Endothelial cell of umbilical vein (primary cell): ENCODE results near the gene SLC5A11. TPM values are rescaled to one million over a fixed set of nuclear protein-coding genes. Genes with fewer than 3 reads are reported as not detected.

Experiments
- BruUV-seq: library from RNA; stranded (reverse); fragments of 400-500 nt; replicated peaks from 2 replicates; lab custom pipeline; 2021; lab: Mats Ljungman, UMichigan
- CTCF ChIA-PET: fragments of 300-600, 350-600 bp; sonication (Branson Sonifier 250); formaldehyde crosslinking; loops from one replicate; lab custom pipeline; 2021; ENCODE audit warnings: antibody characterized with exemption, inconsistent platforms; lab: Charles Lee
- POLR2A ChIA-PET: fragments of 300-600, 350-600 bp; sonication (Branson Sonifier 250); formaldehyde crosslinking; loops from one replicate; lab custom pipeline; 2021; ENCODE audit warnings: antibody characterized with exemption, inconsistent platforms; lab: Charles Lee
- DNase-seq: peaks from one replicate; pipeline ENCODE4 v3.0.0-alpha.2; 2011; ENCODE audit warnings: low read depth, low spot score
- FAIRE-seq: peaks from 2 replicates; lab custom pipeline; 2011; peaks lifted over from hg19 to GRCh38; lab: Jason Lieb, UNC
- H2AFZ ChIP-seq: 2 replicates; pipeline ENCODE4 v1.6.0; 2012; ENCODE audit warnings: low read depth, low read length, control low read depth, inconsistent platforms
- H3K27ac ChIP-seq: 2 replicates; pipeline ENCODE4 v1.5.1; 2011; ENCODE audit warnings: low read depth, mild to moderate bottlenecking, control low read depth, low read length, moderate library complexity; ENCODE audit not compliant: insufficient read depth
- H3K27me3 ChIP-seq, 2 experiments: 2 replicates each; pipeline versions ENCODE4 v1.6.0 to v1.6.1; 2011; ENCODE audit warnings: low read length in 2 of 2, mixed read lengths in 1 of 2; ENCODE audit not compliant: control insufficient read depth in 2 of 2, insufficient read depth in 2 of 2
- H3K36me3 ChIP-seq, 2 experiments: 2 replicates in 1 of 2; 3 replicates in 1 of 2; pipeline ENCODE4 v1.5.1; 2011; ENCODE audit warnings: low read length in 2 of 2, mild to moderate bottlenecking in 1 of 2, moderate library complexity in 1 of 2; ENCODE audit not compliant: control insufficient read depth in 2 of 2, insufficient read depth in 2 of 2; ENCODE audit errors: extremely low read depth in 1 of 2
- H3K4me1 ChIP-seq: 3 replicates; pipeline ENCODE4 v1.5.1; 2011; ENCODE audit warnings: mild to moderate bottlenecking, low read length; ENCODE audit not compliant: control insufficient read depth, insufficient read depth; ENCODE audit errors: extremely low read depth
- H3K4me2 ChIP-seq: 2 replicates; pipeline ENCODE4 v1.6.1; 2011; ENCODE audit warnings: low read length, control low read depth, mixed read lengths; ENCODE audit not compliant: insufficient read depth
- H3K4me3 ChIP-seq, 3 experiments: fragments of 200-600 bp in 1 of 3; sonication (generic), shearing (Covaris generic) in 1 of 3; replicated peaks in 1 of 3; 2 replicates each; pipeline ENCODE4 v1.5.1; 2011 to 2016; ENCODE audit warnings: control low read depth in 3 of 3, low read length in 3 of 3, mild to moderate bottlenecking in 2 of 3, inconsistent platforms in 1 of 3, low read depth in 1 of 3, moderate library complexity in 1 of 3; ENCODE audit not compliant: insufficient read depth in 1 of 3
- H3K79me2 ChIP-seq: 2 replicates; pipeline ENCODE4 v1.6.0; 2012; ENCODE audit warnings: low read length, inconsistent platforms; ENCODE audit not compliant: control insufficient read depth, insufficient read depth
- H3K9ac ChIP-seq: replicated peaks from 2 replicates; pipeline ENCODE3; 2011; ENCODE audit warnings: low read length, control low read depth; ENCODE audit not compliant: insufficient read depth; ENCODE audit errors: extremely low read depth
- H3K9me1 ChIP-seq: replicated peaks from 3 replicates; pipeline ENCODE4 v1.6.0; 2011; ENCODE audit warnings: mild to moderate bottlenecking, low read length; ENCODE audit not compliant: control insufficient read depth, insufficient read depth; ENCODE audit errors: extremely low read depth
- H3K9me3 ChIP-seq: replicated peaks from 2 replicates; pipeline ENCODE4 v1.5.1; 2012; ENCODE audit warnings: low read length, inconsistent platforms; ENCODE audit not compliant: control insufficient read depth, insufficient read depth
- H4K20me1 ChIP-seq: replicated peaks from 2 replicates; pipeline ENCODE3; 2011; ENCODE audit warnings: mild to moderate bottlenecking, low read length; ENCODE audit not compliant: control insufficient read depth, insufficient read depth; ENCODE audit errors: extremely low read depth
- CTCF ChIP-seq, 2 donors: IDR thresholded peaks; 1 replicate in 1 of 2; 2 replicates in 1 of 2; pipeline ENCODE4 v1.5.1; 2011; ENCODE audit warnings: low read length in 2 of 2, mild to moderate bottlenecking in 2 of 2, moderate library complexity in 2 of 2, control low read depth in 1 of 2, inconsistent platforms in 1 of 2, low read depth in 1 of 2; ENCODE audit not compliant: insufficient read depth in 1 of 2; ENCODE audit errors: extremely low read depth in 1 of 2
- EZH2 ChIP-seq: IDR thresholded peaks from 2 replicates; pipeline ENCODE4 v1.6.1; 2012; ENCODE audit warnings: borderline replicate concordance, low read depth, mild to moderate bottlenecking, moderate library complexity, low read length, inconsistent platforms; ENCODE audit not compliant: severe bottlenecking
- GATA2 ChIP-seq: IDR thresholded peaks from 2 replicates; pipeline ENCODE4 v1.7.0; 2011; ENCODE audit warnings: low read depth, mild to moderate bottlenecking, moderate library complexity, mixed read lengths, low read length; ENCODE audit not compliant: insufficient read length, insufficient read depth
- JUN ChIP-seq: IDR thresholded peaks from 2 replicates; pipeline ENCODE4 v1.6.1; 2011; ENCODE audit warnings: borderline replicate concordance, low read depth; ENCODE audit not compliant: insufficient read length, insufficient read depth
- MAX ChIP-seq: IDR thresholded peaks from 2 replicates; pipeline ENCODE4 v1.6.1; 2011; ENCODE audit not compliant: insufficient read depth, insufficient read length
- MYC ChIP-seq: IDR thresholded peaks from one replicate; pipeline ENCODE4 v1.6.1; 2011; ENCODE audit warnings: mild to moderate bottlenecking, low read depth, low read length
- POLR2A ChIP-seq: IDR thresholded peaks from 2 replicates; pipeline ENCODE4 v1.6.1; 2012; ENCODE audit warnings: low read depth, mild to moderate bottlenecking, control low read depth, low read length
- POLR2AphosphoS5 ChIP-seq: IDR thresholded peaks from 2 replicates; pipeline ENCODE4 v1.6.1; 2012; ENCODE audit warnings: low read depth, mild to moderate bottlenecking, control low read depth, low read length, moderate library complexity; ENCODE audit not compliant: insufficient read depth
- dilution Hi-C: fragments of 300-500 bp; cut with MboI; formaldehyde crosslinking; loops from one replicate; pipeline ENCODE4 v1.15.0; 2019; ENCODE audit warnings: low sequenced_read_pairs; ENCODE audit not compliant: extremely low pct_ligation_motif_present
- intact Hi-C: fragments of 100-400 bp; cut with micrococcal nuclease; formaldehyde crosslinking; loops from one replicate; pipeline ENCODE4 v1.10.0; 2022
- polyA plus RNA-seq, 4 experiments: library from polyadenylated mRNA; depleted of rRNA in 3 of 4; stranded (reverse) in 3 of 4; unstranded in 1 of 4; fragments of >200 nt; gene quantifications; 2 replicates each; pipeline versions ENCODE4 v1.2.1 to v1.2.3, GENCODE V29; 2011 to 2012; ENCODE audit warnings: missing spikeins in 1 of 4
- total RNA-seq: library from RNA; stranded (reverse); gene quantifications from 2 replicates; pipeline ENCODE4 v1.2.3, GENCODE V29; 2021

SLC5A11 gene
- total and polyA plus RNA-seq, 2 donors (not counting 3 experiments of a cell fraction or from before 2014, with no cell fraction given) = 0.12 TPM; not detected in 1

GRCh38 chr16:24909856-24910255 lies 64.1 kb downstream of the SLC5A11 start:
- no peaks in the 10 kb centered on the region for H3K9me3 ChIP-seq
- H3K4me2 ChIP-seq = no peak overlapping the region
- DNase-seq = no peak
- H3K36me3 ChIP-seq = no peaks in the 10 kb centered on the region
- no peaks in the 10 kb centered on the region for H3K27me3 ChIP-seq
- CTCF ChIA-PET = interaction anchor here (1.2 to 3.4 kb wide), 2 partner anchors 75 to 315 kb away, joined by 3 to 13 read pairs; no protein-coding TSS in a partner anchor
- intact Hi-C loops = no loop called here
- no peak for TF ChIP-seq GATA2
- TF ChIP-seq POLR2A = no peak
- no peak for TF ChIP-seq CTCF (IDR thresholded peaks at IDR 0.05; ENCODE audit: extremely low read depth in 1 of 2, insufficient read depth in 1 of 2, low read depth in 1 of 2, low read length in 2 of 2)
- TF ChIP-seq POLR2AphosphoS5 = no peak
- no peak for TF ChIP-seq JUN
- TF ChIP-seq EZH2 = no peak
- no peak for TF ChIP-seq MAX
- no peak for TF ChIP-seq MYC
- H2AFZ ChIP-seq = no peak overlapping the region
- H4K20me1 ChIP-seq = no peaks in the 10 kb centered on the region
- no peaks in the 10 kb centered on the region for H3K4me1 ChIP-seq
- no peak for FAIRE-seq
- BruUV-seq = no TSS peak
- POLR2A ChIA-PET = interaction anchor here (0.7 kb wide), 2 partner anchors 314 to 1397 kb away, joined by 4 to 12 read pairs; no protein-coding TSS in a partner anchor
- H3K27ac ChIP-seq = no peak overlapping the region
- dilution Hi-C loops = no loop called here
- no peak overlapping the region for H3K4me3 ChIP-seq
- H3K9me1 ChIP-seq = no peaks in the 10 kb centered on the region
- no peaks in the 10 kb centered on the region for H3K79me2 ChIP-seq
- H3K9ac ChIP-seq = no peak overlapping the region
